Activated gamma-delta T cell (primary cell): ENCODE measurements around the gene DCUN1D2.
"Not testable (repeated sequence)": the region's sequence is repeated elsewhere in the genome, so short reads cannot be mapped to it uniquely, and the experiment has no call there.

Experiments used
- DNase-seq: peaks from one replicate; lab custom pipeline; 2025; lab: John Stamatoyannopoulos, UW

DCUN1D2 gene

DNA sequence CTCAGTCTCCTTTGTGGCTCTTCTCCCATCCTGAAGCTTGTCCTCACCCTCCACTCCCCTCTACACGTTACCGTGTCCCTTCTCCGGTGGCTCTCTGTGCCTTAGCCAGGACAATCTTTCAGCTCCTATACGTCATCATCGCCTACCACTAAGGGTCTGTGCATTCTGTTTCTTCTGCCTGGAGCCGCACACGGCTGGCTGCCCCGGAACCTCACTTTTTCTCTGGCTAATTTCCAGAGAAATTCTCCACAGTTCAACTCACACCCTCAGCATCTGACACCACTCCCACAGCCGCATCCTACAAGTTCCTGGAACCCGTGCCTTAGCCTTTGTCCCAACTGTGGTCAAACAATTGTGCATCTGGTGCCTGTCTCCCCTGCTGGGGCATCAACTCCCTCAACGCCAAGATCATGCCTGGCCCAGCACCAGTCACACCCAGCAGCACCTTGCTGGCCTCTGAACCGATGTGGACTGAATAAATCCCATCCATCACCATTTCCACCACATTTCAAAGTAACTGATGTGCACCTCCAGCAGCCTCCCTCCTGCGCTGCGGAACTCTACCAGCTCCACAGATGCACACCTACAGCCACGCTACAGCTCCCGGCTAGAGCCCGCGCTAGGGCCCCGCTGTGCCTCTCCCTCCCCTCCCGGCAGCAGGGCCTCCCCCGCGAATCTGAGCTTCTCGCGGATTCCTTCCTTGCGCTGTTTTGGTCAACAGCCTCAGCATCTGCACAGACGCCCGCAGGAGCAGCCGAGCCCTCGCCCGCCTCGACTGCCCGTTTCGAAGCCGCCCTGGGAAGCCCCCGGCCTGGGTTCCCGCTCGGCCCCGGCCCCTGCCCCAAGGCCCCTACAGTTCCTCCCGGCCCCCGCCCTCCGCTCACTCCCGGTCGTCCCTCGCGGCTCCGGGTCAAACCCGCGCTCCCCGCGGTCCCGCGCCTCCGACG is 689 bp downstream of the DCUN1D2 start:
- no peak for DNase-seq

DNA sequence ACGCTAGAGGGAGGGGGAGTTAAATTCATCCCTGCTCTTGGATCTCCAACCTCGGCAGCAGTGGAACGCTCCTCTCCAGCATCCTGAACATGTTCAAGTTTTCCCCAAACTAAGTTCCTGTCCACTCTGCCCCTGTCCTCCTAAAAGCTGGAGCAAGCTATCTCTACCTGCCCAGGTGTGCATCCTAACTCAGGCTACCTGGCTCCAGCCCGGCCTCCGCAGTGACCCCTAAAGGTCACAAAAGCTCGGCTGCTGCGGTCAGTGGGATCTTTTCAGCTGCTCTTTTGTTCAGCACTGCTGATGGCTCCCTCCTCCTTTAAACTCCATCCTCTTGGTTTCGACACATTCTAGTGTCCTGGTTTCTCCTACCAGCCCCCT is 1.4 kb downstream of the DCUN1D2 start:
- DNase-seq, result no peak

DNA sequence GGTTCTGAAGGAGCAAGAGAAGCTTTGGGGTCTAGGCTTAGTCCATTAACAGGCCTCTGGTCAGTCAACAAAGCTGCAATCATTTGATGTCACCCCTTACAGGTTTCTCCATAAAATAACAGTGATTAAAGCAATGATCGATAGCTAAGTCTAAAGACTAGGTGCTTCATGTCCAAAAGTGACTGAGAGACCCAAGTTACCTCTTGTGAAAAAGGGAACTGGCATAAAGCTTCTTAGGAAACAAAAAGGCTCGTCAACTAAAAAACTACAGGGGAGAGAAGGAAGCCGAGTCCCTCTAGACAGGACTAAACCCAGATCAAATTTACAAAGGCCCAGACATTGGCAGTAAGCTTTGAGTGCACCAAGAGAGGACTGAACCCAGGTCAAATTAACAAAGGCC is 2.2 kb downstream of the DCUN1D2 start:
- no peak for DNase-seq

DNA sequence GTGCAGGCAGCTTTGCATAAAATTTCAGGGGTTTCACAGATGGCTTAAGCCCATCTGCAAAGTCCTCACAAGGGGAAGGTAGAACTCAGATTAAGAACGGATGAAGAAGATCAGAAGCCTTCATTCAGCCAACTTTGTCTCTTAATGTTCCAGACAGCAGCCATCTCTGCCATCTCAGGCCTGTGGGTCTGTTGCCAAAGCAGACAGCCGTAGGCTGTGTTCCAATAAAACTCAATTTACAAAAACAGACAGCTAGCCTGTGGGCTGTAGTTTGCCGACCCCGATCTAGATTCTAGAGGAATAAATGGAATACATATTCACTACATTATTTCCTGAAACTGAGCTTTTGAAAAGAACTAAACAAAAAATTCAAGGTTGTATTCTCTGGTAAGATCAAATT is 3.8 kb downstream of the DCUN1D2 start:
- no peak for DNase-seq

DNA sequence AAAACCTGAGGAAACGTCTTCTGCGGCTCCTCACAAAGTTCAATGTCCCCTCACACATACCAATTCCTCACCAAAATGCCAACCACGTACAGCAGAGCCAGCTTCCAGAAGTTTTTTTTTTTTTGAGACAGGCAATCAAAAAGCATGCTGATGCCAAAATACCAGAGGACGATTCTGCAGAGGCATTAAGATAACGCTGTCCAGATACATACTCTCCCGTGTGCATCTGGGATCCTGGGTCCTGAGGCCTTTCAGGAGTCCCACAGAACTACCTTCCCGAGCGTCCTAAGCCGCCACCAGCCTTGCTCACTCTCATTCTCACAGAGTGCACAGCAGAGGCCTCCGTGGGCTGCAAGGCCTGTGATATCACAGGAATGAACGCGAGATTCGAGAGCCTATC is 5.0 kb downstream of the DCUN1D2 start:
- no peak for DNase-seq

DNA sequence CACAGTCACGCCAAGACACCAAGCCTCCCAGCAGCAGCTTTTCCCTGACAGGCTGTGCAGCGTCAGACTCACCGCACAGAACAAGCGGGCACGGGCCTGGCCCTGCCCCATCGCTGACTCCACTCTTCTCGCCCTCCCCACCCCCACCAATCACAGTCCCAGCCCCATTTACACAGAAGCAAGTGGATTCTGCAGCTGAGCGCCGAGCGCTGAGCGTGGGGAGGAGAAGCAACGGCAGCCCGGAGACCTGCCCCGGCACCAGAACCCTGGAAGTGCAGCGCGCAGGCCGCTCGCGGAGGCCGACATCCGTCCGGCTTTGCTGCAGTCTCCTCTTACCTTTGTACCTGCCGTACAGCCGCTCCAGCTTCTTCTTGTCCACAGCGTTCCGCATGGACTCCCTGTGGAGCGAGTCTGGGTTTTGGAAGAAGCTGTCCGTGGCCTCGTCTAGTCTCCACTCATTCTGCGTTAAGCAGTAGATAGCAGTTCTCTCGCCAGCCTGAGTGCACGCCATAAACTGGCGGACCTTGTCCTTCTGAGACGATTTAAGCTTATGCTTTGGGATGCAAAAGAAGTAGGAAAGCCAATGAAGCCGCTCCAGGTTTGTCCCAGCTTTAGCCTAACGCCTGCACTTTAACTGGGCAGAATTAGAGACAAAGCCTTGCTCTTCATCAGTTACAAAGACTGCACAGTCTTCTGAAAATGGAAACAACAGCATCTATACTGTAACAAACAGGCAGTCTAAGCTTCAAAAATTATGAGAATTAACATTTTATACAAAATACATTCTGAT is 6.8 kb downstream of the DCUN1D2 start:
- DNase-seq, result no peak

DNA sequence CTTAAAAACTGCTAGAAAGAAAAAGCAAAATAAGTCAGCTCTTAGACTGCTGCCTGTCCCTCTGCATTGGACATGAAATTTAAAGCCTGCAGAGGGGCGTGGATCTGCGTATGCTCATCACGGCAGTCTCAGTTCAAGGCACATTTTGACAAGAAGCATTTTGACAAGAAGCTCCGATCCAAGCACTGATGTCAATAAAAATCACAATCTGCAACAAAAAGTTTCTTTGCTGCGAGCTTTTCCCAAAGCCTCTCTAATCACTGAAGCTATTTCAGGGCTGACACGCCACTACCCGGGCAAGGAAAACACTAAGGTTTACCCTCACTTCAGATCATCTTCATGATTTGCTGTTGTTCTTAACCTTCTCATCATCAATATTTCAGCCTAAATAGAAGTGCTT is 7.4 kb downstream of the DCUN1D2 start:
- no peak for DNase-seq

DNA sequence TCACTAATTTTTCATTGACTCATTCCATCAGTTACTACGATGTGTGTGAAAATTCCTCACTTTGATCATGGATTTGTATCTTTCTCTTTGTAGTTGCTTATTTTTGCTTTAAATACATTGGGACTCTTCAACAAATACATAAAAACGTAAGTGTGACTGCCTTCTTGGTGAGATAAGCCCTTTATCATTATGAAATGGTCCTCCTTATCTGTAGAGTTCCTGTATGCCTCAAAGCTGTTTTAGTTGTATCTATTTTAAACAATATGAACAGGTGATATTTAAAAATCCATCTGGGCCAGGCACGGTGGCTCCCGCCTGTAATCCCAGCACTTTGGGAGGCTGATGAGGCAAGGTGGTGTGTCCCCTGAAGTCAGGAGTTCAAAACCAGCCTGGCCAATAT is 11.3 kb downstream of the DCUN1D2 start:
- DNase-seq, result no peak

DNA sequence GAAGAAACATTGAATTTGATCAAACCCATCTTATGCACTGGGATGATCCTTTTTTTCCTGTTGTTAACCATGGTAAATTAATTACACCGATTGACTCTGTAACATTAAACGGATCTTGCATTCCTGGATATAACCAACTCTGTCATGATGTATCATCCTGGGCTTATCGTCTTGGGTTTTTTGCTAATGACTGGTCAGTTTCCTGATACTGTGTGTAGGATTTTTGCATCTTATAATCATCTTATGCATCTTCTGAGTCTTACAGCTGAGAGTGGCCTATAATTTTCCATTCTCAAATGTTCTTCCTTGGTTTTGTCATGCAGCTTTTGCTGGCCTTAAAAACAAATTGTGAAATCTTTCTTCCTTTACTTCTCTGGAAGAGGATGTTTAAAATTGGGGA is 12.8 kb downstream of the DCUN1D2 start:
- DNase-seq, result no peak

DNA sequence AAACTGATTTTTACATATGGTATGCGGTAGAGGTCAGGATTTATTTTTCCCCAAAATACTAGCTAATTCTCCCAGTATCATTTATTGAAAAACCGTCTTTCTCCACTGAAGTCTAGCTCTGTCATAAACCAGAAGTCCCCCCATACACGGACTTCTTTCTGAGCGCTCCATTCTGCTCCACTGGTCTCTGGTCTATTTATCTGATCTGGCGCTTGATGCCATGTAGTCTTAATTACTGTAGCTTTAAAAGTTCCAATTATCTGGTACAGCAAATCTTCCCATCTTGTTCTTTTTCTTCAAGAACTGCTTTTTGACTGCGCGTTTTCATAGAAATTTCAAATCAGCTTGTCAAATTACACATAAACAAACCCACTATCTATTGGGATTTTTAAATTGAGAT is 13.7 kb downstream of the DCUN1D2 start:
- no peak for DNase-seq

DNA sequence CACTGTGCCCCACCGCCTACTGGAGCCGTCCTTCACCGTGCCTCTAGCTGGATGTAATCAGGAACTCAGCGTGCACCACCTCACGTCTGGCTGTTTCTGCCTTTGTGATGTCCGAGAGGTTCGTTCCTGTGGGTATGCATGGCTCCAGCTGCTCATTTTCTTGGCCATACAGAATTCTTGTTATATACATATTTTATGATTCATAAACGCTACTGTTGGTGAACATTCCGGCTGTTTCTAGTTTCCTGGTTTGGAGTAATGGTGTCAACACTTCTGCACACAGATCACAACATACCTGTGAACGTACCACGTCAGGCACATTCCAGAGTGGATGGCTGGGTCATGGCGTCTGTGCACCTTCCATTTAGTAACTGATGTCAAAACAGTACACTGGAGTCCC is 14.6 kb downstream of the DCUN1D2 start:
- no peak for DNase-seq

DNA sequence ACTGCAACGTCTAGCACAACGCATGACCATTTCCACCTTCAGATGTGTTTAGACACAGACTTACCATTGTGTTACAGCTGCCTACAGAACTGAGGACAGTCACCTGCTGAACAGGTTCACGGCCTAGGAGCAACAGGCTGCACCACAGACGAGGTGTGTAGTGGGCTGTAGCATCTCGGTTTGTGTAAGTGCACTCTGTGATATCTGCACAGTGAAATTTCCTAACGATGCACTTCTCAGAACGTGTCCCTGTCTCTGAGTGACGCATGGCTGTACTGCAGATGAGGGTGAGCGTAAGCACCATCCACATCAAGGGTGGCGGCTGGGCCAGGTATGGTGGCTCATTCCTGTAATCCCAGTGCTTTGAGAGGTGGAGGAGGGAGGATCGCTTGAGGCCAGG is 15.2 kb downstream of the DCUN1D2 start:
- no peak for DNase-seq

DNA sequence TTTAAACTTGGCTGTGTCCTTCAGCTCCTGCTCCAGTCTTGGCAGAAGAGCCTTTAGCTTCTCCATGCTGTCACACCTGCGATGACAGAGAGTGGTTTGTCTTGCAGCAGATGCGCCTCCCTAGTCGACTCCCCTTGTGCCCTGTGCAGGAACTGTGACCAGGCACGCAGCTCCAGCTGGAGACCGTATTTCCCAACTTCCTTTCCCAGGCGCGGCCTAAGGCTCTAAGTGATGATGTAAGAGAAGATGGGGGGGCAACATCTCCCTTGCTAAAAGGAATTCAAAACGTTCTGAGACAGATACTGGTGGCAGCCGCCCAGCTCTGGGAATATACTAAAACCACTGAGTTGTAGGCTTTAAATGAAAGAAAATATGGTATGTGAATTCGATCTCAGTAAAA is 16.3 kb downstream of the DCUN1D2 start:
- no peak for DNase-seq

DNA sequence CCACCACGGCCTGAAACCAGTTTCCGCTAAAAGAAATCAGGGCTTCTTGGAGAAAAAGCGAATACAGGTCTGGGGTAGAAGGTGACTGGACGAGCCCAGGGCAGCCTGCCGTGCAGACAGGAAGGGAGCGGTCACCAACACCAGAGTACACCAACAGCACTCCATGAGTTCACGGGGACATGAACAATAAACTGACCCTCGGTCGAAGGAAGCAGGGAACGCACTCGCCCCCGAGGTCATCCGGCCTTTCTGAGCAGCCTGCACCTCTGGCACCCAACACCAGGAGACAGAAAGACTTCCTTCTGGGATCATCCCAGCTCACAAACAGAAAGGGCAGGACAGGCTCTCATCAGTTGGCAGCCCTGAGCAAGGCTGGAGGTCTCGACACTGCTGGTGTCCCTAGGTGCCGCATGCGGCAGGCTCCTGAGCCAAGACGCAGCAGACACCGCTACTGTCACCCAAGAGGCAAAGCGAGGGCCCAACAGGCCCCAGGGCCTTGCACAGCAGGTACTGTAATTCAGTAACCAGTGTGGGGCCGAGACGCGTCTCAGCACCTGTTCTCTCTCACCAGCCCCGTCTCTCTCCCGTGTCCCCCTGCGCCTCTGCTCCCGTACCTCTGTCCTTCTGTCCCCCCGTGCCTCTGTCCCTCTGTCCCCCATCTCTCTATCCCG is 18.0 kb downstream of the DCUN1D2 start:
- no peak for DNase-seq

DNA sequence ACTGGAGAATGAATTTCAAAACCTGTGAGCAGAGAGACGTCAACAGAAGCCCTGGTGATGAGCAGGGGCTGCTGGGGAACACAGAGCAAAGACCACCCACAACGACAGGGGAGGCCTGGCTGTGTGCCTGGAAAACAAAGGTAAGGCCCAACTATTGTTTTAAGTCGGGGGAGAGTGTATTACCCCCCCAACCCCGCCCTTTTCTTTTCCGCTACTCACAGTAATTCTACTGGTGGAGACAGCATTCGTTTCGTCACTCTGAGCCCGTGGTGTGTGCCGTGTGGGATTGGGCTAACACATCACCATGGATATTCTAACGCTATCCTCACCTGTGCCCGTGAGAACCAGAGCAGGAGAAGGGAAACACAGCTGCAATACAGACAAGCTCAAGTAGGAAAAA is 18.7 kb downstream of the DCUN1D2 start:
- no peak for DNase-seq

DNA sequence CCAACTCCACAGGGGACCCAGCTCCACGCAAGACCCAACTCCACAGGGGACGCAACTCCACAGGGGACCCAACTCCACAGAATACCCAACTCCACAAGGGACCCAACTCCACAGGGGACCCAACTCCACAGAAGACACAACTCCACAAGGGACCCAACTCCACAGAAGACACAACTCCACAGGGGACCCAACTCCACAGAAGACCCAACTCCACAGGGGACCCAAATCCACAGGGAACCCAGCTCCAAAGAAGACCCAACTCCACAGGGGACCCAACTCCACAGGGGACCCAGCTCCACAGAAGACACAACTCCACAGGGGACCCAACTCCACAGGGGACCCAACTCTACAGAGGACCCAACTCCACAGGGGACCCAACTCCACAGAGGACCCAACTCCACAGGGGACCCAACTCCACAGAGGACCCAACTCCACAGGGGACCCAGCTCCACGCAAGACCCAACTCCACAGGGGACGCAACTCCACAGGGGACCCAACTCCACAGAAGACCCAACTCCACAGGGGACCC is 19.8 kb downstream of the DCUN1D2 start:
- not testable (repeated sequence) for DNase-seq

DNA sequence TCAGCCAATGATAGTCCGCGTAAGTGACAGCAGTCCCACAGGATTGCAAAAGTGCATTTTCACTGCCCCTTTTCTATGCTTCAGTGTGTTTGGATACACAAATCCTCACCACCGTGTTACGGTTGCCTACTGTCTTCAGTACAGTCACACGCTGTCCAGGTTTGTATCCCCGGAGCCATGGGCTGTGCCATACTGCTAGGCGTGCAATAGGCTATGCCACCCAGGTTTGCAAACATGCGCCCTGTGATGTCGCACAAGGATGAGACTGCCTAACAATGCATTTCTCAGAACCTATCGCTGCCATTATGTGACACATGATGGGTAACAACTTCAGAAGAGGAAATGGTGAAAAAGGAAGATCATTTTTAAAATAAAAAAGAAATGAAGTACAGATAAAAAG is 20.4 kb downstream of the DCUN1D2 start:
- DNase-seq, result no peak

DNA sequence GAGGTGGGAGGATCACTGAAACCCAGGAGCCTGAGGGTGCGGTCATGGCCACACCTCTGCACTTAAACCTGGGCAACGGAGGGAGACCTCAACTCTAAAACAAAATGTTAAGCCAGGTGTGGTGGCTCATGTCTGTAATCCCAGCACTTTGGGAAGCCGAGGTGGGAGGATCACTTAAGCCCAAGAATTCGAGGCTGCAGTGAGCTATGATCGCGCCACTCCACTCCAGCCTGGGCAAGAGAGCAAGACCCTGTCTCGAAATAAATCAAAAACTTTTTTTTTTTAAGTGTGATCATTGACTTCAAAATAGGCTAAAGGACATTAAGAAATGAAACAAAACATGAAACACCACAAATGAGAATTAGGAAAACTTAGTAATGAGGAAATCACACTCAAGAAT is 20.9 kb downstream of the DCUN1D2 start:
- no peak for DNase-seq

DNA sequence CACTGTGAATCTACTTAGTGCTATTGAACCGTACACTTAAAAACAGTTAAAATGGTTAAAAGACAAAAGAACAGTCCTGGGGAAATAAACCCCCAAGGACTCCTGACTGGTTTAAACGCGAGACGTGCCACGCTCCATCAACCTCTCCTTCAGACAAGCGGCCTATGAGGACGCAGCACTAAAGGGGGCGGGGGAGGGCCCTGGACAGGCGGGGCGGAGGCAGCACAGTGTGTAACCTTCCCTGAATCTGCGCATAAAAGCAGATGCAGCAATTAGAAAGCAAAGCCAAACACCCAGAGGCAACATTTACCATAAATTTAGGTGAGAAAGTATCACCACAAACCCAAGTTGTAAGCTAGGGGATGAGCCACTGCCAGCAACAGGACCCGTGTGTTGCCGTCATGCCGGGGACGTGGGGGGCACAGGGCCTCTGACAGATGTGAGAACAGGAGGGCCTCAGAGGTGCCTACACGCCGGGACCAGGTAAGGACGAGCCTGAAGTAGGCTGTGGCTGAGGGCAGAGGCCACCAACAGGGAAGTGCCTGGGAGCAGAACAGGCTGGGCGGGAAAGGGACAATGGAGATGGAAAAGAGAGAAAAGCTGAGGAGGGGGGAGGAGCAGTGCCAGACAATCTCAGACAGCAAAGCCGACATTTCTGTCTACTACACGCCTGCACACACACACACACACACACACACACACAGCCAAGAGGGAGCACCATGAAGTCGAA is 21.9 kb downstream of the DCUN1D2 start:
- DNase-seq, result no peak

DNA sequence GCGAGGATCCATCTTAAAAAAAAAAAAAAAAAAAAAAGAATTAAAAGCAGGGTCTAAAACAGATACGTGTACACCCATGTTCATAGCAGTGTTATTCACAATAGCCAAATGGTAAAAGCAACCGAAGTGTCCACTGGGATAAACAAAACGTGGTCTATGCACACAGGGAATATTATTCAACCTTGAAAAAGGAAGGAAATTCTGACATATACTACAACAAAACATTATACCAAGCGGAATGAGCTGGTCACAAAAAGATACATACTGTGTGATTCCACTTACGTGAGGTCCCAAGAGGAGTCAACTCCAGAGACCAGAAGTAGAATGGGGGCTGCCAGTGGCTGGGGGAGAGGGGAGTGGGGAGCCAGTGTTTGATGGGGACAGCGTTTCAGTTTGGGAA is 22.5 kb downstream of the DCUN1D2 start:
- no peak for DNase-seq

DNA sequence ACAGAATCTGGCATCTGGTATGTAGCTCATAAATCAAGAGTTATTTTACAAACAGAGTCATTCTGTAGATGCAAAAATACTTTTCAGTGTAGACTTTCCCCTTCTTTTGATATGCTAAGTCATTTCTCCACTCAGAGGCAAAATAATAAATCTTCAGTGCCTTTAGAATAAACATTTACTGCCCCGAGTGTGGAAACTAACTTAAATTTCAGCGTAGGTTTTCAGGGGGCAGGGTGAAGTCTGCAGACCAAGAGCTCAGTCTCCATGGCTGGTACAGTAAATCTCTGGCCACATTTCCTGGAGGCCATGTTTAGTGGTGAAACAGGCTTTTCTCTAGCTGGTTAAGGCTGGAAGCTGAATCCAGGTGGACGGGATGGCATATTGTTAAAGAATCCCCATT is 24.1 kb downstream of the DCUN1D2 start:
- DNase-seq, result no peak

DNA sequence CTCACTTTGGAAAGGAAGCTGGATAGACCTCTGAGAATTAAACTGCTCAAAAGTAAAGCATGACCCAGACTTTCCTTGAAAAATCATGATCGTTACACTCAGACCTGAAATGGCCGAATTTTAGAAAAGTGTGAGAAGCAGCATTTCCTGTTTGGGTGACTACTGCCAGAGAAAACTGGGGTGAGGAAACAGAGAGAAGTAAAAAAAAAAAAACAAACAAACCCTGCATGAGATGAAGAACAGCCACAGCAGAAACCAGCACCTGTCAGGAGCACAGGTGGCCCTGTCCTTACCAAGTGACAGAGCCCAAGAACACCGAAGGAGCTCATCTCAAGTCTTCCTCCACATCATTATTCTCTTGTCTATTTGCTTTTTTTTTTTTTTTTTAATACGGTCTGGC is 25.2 kb downstream of the DCUN1D2 start:
- no peak for DNase-seq
